HG02973 (cell line): ENCODE data around the gene MAP3K1.

ENCODE experiments used
- ATAC-seq: cut with Tn5 transposase; IDR thresholded peaks from one replicate; pipeline ENCODE4 v1.9.1; 2021; ENCODE audit warnings: moderate library complexity; ENCODE audit not compliant: unreplicated experiment

Gene MAP3K1

DNA sequence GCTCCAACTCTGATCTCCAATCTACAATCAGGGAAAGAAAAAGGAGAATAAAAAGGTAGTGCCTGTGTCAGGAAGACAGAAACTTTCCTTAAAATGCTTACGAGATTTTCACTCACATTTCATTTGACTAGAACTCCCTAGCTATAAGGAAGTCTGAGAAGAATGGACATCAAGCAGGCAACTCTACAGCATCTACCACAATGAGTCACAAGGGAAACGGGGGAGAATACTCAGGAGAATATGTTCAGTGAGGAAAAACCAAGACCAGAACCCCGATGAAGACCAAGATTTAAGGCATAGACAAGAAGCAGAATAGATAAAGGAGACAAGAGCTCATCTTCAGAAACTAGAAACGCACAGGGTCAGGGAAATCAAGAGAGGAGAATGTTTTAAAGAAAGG, 85.0 kb downstream of the MAP3K1 start:
- no peak for ATAC-seq

DNA sequence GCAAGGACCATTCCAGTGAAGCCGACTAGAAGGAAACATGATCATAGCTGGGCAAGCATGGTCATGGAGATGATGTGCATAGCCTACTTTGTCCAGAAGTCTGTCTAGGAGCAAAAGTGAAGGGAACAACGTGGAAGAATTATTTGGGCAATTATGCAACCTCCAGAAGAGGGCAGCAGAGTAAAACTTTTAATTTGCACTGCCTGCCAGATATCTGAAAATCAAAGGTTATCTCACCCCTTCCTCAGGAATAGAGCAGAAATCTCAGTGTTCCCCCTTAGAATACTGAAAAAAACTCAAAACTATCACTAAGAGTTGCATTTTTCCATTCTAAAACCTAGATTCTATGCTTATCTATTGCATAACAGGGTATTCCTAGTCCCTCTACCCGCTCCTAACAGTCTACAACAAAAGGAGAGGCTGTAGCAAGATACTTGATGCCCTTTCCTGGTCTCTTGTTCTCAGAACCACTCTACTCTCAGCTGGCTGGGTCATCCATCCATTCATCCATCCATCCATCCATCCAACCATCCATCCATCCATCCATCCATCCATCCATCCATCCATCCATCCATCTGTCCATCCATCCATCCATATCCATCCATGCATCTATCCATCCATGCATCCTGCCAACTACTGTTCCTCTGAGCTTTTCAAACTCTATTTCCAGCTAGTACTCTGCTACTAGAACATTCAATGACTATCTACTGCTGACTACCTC, 85.7 kb downstream of the MAP3K1 start:
- no peak for ATAC-seq

DNA sequence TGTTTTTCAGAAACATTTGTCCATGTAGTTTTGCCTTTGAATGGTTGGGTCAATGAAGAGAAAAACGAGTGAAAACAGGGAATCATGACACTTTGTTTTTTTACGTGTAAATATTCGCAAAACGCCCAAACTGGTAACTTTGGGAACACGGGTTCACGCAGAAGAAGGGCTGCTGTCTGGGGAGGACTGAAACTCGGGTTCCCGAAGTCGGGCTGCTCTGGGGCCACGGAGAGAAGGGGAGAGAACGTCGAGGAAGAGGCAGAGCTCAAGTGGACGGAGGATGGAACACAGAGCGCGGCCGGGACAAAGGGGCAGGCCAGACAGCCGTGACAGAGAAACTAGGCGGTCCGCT, 93.6 kb downstream of the MAP3K1 start:
- peak; percentile 43 for ATAC-seq

DNA sequence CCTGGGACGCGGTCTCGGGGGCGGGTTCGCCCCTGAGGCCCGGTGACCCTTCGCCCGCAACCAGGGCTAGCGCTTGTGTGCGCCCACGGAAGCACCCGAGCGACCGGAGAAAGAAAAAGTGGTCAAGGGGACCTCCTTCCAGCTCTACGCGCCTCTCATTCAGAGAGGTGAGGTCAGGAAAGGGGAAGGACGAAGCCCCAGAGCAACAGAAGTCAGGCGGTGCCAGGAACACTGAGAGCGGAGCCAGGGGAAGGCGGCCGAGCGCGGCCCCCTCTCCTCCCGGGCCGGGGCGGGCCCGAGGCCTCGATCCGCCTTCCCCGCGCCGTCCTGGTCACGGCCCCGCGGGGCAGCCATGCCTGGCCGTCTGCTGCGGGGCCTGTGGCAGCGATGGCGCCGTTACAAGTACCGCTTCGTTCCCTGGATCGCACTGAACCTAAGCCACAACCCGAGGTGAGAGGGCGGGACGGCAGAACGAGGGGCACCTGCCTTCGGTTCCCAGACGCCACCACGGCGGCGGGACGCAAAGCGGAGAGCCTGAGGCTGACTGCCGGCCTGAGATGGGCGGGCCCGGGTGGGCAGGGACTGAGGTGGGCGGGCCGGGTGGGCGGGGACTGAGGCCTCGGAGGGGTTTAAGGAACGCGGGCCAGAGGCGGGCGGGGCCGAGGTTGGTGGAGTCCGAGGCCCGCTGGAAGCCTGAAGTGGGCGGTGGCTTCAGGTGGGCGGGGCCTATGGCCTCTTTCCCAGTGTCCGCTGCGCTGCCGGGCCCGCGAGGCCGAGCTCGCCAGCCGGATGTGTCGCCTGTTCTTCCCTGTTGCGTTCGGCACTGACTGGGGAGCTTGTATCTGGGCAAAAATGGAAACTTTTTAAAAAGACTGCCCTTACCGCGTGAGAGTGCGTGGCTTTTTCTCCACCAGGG, 94.2 kb downstream of the MAP3K1 start, which contains the start of gene SETD9:
Gene SETD9, plus strand, starts transcription at position 303 of the 916 bp plus-strand sequence. Its CDS starts 50 bp downstream, at position 353.
- peak; percentile 79 for ATAC-seq

DNA sequence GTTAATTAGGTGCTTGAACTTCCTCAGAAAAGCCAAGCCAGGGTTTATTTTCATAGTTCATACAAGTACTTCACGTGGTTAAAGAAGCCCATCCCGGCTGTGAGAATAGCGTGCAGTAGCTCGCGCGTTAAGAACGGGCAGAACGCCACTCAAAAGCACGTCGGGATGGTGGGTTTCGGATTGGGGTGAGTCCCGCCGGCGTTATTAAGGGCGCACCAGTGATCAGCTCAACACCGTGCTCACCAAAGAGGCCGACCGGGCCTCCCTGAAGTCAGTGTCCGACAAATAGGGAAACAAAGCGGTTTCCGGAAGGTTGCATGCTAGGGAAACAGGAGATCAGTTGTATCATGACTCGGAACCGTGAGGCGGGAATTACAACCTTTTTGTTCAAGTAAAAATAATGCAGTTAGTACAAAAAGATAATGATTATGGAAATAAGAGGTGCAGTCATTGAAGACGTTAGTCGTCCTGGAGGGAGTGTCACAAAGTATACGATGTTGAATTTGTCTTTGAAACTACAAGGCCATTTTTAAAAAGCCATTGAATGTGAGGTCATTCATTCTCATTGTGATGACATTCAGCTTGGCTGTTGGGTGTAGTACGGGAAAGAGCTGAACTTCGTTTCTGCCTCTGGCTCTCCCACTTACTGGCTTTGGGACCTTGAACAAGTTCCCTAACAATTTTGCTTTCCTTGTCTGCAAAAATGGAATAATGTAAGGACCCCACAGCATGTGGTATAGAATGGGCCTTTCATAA, 95.0 kb downstream of the MAP3K1 start:
- ATAC-seq: peak; percentile 7

DNA sequence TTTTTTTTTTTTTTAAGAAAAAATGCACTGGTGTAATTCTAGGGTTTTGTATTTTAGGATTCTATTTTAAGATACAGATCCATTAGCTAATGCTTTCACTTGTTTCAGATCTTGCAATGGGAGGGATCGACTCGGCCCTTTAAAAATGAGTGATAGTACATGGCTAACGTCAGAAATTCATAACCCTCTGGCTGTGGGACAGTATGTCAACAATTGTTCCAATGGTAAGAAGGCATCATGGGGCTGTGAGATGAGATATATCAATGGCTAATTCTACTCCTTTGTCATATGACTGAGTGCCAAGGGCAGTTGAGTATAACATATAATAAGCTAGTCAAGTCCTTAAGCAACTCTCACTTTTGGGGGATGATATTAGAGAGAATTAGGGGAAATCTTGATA, 98.4 kb downstream of the MAP3K1 start:
- no peak for ATAC-seq

DNA sequence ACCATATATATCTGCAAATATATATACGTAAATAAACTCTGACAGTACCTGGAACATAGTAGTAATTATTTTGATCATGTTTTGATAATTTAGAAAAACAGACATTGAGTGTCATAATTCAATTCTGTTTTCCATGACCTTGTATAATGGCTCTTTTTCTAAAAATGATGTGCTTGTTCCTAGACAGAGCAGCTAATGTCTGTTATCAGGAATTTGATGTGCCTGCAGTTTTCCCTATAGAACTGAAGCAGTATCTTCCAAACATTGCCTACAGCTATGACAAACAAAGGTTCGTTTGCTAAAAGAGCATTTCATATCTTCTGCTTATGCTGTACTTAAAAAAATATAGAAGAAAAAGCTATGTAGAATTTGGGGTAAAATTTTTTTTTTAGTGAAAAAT, 99.3 kb downstream of the MAP3K1 start:
- no peak for ATAC-seq

DNA sequence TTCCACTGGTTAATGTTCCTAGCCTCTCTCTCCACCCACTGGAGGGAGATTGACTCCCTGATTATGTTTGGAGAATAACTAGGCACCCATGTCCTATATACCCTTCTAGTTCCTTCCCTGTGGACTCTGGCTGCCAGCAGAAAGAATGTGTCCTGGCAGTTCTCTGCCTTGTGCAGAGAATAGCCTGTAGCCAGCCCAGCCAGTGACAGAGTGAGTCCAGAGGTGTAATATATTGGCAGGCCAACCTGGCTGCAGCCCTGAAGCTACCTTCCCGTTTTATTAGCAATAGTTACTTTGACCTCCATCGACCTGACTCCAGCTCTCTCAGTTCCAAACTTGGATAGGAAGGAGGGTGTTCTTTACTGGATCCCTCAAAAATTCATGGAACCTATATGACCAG, 102.2 kb downstream of the MAP3K1 start:
- no peak for ATAC-seq

DNA sequence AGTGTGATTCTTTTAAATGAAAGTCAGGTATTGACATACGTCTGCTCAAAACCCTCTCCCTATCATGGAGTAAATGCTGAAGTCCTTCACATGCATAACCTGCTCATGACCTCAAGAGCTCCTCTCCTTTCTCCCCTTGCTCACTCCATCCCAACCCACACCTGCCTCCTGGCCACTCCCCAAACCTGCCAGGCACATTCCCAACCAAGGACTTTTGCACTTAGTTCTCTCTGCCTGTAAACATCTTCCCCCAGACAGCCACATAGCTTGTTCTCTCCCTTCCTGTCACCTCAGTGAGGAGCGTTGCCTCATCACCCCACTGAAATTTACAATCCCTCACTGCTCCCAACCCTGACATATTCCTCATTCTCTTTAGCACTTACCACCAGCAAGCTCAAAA, 102.7 kb downstream of the MAP3K1 start:
- ATAC-seq: no peak

DNA sequence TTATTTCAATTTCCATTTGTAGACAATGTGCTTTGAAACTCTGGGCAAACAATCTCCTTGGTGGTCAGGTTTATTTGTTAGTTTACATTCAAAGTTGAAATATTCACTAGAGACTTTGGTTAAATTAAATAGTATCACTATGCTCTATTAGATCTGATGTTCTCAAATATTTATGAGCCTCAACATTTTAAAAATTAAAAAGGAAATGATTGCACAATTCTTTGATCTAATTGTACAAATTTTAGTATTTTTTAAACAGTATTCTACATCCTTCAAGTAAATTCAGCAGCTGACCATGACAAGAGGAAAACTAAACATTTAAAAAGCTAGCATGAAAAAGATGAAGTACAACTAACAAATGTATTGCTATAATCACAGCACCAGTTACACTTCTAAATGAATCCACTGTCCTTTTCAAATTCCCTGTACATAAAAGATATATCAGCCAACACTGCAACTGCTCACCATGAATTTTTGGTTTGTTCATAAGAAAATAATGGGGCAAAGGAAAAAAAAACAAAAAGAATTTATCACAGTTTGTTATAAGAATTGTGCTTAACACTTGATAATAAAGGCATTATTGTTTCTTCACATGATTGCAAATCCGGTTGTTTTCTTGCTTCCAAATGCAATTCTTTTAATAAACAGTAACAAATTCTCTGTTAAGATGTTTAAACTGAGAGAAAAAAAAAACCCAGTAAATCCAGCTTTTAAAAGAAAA, 104.8 kb downstream of the MAP3K1 start:
- ATAC-seq: no peak

DNA sequence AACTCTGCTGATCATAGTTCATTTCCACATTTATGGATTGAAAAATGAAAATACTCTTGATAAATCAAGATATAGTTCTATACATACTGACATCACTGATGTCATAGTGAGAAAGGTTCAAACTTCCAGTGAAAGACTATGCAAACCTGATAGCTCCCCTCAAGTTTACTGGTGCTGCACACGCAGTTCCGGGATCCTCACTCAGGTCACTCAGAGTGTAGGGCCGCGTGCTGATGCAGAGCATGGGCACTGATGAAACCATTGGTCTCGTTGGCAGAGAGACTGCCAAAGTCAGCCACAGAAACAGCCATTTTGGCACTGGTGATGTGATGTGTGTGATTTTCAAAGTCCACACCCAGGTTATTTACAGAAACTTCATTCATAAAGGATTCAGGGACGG, 107.6 kb downstream of the MAP3K1 start:
- no peak for ATAC-seq

DNA sequence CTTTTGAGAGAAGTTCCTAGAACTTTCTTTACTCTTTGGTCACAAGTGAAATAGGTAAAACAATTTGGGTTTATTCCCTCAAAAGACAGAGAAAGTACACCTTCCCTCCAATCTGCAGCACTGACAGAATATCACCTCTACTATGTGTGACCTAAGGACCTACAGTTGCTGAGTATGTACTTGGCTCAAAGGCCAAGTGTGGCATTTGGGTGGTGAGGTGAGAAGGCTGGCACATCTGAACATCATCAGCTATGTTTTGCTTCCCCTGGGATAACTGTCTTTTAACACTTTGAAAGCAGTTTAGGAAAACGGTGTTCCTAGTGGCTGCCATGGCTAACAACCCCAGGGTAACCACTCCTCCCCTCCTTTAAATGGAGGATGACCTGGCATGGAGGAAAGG, 119.0 kb downstream of the MAP3K1 start:
- ATAC-seq: no peak

DNA sequence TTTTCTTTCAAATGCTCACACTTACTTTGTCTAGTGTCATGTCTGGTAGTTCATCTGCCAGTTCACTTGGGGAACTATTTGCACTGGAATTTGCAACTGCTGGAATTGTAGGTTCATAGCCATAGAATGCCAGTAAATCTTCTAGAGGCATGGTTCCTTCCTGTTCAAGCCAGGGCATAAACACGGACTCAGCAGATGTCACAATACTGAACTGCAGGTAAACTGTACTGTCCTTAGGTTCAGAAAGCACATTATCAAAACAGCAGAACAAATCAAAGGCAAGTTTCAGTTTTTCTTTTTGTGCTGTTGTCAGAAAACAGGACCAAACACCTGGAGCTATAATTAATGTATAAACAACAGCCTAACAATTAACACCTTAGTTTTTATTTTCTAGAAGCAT, 123.5 kb downstream of the MAP3K1 start:
- no peak for ATAC-seq

DNA sequence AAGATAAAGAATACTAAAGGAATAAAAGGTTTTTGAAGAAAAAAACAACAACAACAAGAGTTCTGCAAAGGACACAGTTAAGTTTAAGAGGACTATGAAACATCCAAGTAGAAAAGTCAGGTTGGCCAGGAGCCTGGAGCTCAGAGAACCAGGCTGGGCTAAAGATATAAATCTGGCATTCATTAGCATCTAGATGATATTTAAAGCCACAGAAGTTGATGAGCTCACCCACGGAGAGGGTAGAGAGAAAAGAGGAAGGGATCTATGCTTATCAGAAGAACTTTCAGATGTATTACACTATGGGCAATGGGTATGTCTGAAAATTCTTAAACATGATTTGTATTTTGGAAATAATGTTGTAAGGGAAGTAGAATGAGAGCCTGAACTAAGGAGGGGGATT, 126.6 kb downstream of the MAP3K1 start:
- ATAC-seq: no peak
